T-helper 1 cell treated with Interleukin-12 subunit alpha and Interleukin-12 subunit beta and Interleukin-4 antibody, amounts not matched to agents 30 μg/mL and 1 μg/mL, for 36 hours (primary cell): ENCODE data around the gene ACSL6.

Experiments used
- H3K27ac Mint-ChIP-seq: one replicate; pipeline ENCODE4 v1.8.0; 2021; ENCODE audit warnings: mild to moderate bottlenecking, mixed read lengths
- H3K27me3 Mint-ChIP-seq: one replicate; pipeline ENCODE4 v1.8.0; 2021; ENCODE audit warnings: low read depth, mixed read lengths
- H3K36me3 Mint-ChIP-seq: one replicate; pipeline ENCODE4 v1.8.0; 2021; ENCODE audit warnings: low read depth, mixed read lengths
- H3K4me1 Mint-ChIP-seq: one replicate; pipeline ENCODE4 v1.8.0; 2021; ENCODE audit warnings: low read depth, mixed read lengths
- H3K4me3 Mint-ChIP-seq: one replicate; pipeline ENCODE4 v1.8.0; 2021; ENCODE audit warnings: mild to moderate bottlenecking, moderate library complexity, mixed read lengths
- H3K9me3 Mint-ChIP-seq: one replicate; pipeline ENCODE4 v1.8.0; 2021; ENCODE audit warnings: mixed read lengths

ACSL6 gene

GRCh38 chr5:132025403-132025971 is 14.0 kb upstream of the ACSL6 start:
- no peak overlapping the region for H3K4me3 Mint-ChIP-seq
- no peaks in the 10 kb centered on the region for H3K9me3 Mint-ChIP-seq
- peaks cover 31% of the 10 kb centered on the region for H3K4me1 Mint-ChIP-seq
- no peak overlapping the region for H3K27ac Mint-ChIP-seq
- peaks cover 4% of the 10 kb centered on the region for H3K36me3 Mint-ChIP-seq
- H3K27me3 Mint-ChIP-seq = peaks cover 27% of the 10 kb centered on the region

- Mint-ChIP-seq H3K9me3 (no peaks in the 10 kb centered on the region), H3K36me3 (peaks cover 3% of the 10 kb centered on the region), H3K4me3 (no peak overlapping the region), H3K27ac (no peak overlapping the region), H3K4me1 (peaks cover 36% of the 10 kb centered on the region), H3K27me3 (peaks cover 21% of the 10 kb centered on the region)
These were observed 13.4 kb upstream of the ACSL6 start for GRCh38 chr5:132024789-132025402.

DNA sequence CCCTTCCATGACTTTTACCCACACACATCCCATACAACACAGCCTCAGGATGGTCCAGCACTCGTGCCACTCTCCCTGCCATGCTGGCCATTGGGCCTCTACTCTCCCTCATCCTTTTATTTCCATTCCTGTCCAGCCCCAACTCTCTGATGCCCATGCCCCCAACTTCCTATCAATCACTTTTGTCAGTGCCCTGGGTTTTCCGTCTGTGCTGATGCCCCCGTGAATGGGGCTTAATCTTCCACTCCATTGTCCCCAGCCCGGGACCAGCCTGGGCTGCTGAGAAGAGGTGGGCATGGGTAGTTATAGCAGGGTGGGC is 12.6 kb upstream of the ACSL6 start:
- Mint-ChIP-seq H3K4me3 (no peak overlapping the region), H3K27ac (no peak overlapping the region), H3K36me3 (peaks cover 3% of the 10 kb centered on the region), H3K27me3 (peaks cover 15% of the 10 kb centered on the region), H3K9me3 (no peaks in the 10 kb centered on the region), H3K4me1 (peaks cover 41% of the 10 kb centered on the region)

DNA sequence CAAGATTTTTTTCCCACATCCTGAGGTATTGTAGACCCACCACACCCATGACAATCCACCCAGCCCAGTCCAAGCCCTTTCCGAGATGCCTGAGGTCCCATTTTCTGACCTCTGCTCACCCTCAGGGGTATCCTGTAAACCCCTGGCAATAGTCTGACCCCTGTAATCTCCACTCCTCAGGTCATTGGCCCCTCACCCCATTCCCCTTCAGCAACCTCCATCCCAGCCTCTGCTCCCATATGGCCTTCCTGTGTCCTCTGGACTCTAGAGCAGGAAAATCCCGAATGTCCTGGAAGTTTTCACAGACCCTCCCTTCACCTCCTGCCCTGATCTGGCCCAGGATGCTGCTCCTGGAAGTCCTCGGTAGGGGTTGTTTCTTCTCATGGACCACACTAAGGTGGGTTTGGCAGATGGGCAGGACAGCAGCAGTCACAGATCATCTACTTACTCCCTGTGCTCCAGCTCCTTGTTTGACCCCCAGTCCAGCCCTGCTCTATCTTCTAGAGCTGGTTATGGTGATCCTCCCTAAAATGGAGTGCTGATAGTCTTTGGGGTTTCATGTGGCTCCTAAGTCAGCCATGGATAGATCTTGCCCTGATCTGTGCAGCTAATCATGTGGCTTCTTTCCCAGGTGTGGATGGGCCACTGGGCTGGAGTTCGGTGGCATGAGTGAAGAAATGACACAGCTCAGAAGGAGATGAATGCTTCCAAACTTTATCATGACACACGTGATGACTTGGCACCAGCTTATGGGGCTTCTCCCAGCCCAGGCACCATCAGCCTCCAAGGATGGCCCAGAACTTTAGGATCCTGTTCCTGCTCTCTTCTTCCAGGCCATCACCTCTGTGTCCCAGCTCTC is 12.0 kb upstream of the ACSL6 start:
- H3K4me3 Mint-ChIP-seq = no peak overlapping the region

DNA sequence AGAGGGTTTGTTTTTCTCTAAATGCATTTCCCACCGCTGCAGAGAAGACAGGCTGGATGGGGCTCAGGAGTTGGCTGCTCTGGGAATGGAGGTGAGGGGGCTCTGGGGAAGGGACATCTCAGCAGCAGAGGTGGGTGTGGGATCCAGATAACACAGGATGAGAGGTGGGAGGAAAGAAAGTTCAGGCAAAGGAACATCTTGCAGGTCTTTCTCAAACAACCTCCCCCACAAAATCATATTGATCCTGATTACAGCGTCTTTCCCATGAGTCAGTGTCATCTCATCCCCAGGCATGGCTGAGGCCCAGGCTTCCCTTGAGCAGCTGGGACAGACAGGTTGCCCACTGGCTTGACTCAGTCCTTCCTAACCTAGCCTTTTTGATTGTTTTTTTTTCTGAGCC is 11.3 kb upstream of the ACSL6 start:
- peaks cover 46% of the 10 kb centered on the region for H3K4me1 Mint-ChIP-seq
- no peaks in the 10 kb centered on the region for H3K9me3 Mint-ChIP-seq
- no peak overlapping the region for H3K4me3 Mint-ChIP-seq
- H3K36me3 Mint-ChIP-seq = peaks cover 3% of the 10 kb centered on the region
- H3K27me3 Mint-ChIP-seq = peaks cover 16% of the 10 kb centered on the region
- H3K27ac Mint-ChIP-seq = no peak overlapping the region

More for the DNA sequence above, 12.0 kb upstream of the ACSL6 start:
- Mint-ChIP-seq H3K4me1 (peaks cover 46% of the 10 kb centered on the region), H3K9me3 (no peaks in the 10 kb centered on the region), H3K36me3 (peaks cover 3% of the 10 kb centered on the region), H3K27me3 (peaks cover 19% of the 10 kb centered on the region), H3K27ac (no peak overlapping the region)

DNA sequence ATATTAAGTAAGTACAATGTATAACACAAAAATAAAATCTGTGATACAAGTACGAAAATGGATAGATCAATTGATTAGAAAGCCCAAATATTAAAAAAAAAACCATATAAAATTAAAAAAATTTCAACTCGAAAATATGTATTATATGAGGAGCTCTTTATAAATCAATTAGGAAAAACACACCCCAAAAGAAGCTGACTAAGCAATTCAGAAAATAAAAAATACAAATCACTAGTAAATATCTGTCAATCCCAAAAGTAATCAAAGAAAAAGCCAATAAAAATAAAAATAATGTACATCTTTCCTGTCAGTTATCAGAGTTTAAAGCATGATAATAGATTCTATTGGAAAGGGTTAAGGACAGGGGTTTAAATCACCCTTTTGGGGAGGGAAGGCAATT is 10.2 kb upstream of the ACSL6 start:
- Mint-ChIP-seq H3K27ac (no peak overlapping the region), H3K9me3 (no peaks in the 10 kb centered on the region), H3K27me3 (peaks cover 25% of the 10 kb centered on the region), H3K4me3 (no peak overlapping the region), H3K4me1 (peaks cover 56% of the 10 kb centered on the region), H3K36me3 (peaks cover 2% of the 10 kb centered on the region)

- Mint-ChIP-seq H3K4me3 (peak overlapping the region; percentile 66), H3K4me1 (peaks cover 61% of the 10 kb centered on the region), H3K27me3 (peaks cover 34% of the 10 kb centered on the region), H3K9me3 (no peaks in the 10 kb centered on the region), H3K36me3 (peaks cover 2% of the 10 kb centered on the region), H3K27ac (peak overlapping the region; percentile 96)
These were observed 9.3 kb upstream of the ACSL6 start for GRCh38 chr5:132020568-132021339.

GRCh38 chr5:132019857-132020555 is 8.5 kb upstream of the ACSL6 start:
- Mint-ChIP-seq H3K4me1 (peaks cover 61% of the 10 kb centered on the region), H3K27me3 (peaks cover 41% of the 10 kb centered on the region), H3K27ac (peak overlapping the region; percentile 96), H3K9me3 (no peaks in the 10 kb centered on the region), H3K36me3 (peaks cover 2% of the 10 kb centered on the region), H3K4me3 (peak overlapping the region; percentile 66)

DNA sequence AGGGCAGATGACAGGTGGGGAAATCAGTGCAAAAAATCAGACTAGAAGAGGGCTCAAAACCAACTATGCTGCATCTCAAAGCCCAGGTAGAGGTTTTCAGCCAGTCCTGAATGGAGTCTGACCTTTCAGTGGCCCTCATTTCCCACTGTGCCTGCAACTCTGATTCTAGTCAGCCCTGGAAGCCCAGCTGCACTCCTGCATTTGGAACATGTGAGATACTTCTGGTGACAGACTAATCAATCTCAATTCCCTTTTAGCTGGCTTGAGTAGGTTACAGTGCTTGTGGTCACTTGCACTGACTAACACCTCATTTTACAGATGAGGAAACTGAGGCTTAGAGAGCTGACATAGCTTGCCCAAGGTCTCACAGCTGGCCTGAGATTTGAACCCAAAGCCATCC is 7.9 kb upstream of the ACSL6 start:
- Mint-ChIP-seq H3K27me3 (peaks cover 48% of the 10 kb centered on the region), H3K4me1 (peaks cover 61% of the 10 kb centered on the region), H3K27ac (peak overlapping the region; percentile 96), H3K4me3 (peak overlapping the region; percentile 4), H3K9me3 (no peaks in the 10 kb centered on the region), H3K36me3 (peaks cover 2% of the 10 kb centered on the region)

DNA sequence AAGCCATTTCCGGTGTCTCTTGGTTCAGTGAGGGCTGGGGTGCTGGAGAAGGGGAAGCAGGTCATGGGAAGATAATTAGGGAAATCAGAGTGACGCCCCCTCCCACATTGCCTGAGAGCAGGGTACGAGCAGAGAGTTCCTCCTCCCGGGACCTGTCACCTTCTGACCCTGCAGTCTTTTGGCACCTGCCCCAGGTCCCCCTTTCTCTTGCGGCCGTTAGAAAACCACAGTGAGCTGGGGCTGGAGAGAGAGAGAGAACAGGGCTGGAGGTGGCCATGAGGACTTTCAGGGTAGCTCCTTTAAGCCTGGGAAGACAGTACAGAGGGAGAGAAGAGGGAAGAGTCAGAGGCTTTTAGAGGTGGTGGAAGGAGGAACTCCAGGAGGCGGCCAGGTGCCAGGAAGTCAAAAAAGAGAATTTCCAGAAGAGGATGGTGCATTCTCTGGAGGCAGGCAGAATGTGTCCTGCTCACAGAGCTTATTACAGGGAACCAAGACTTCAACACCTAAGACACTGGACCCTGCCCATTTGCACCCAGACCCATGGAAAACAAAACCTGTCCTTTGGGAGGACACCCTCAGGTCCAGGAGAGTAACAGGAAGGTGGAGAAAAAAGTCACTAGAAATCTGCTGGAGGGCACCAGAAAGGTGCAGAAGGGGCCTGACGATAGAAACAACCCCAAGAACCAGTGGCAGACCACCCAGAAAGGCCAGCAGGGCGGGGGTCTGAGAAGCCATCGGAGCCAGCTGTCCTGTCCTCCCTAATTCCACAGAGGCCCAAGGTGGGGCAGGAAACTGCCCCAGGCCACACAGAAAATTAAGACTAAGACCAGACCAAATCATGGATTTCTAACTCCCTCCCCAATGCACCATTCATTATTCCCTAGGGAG is 6.5 kb upstream of the ACSL6 start:
- no peaks in the 10 kb centered on the region for H3K9me3 Mint-ChIP-seq
- peaks cover 60% of the 10 kb centered on the region for H3K27me3 Mint-ChIP-seq
- peak overlapping the region; percentile 65 for H3K27ac Mint-ChIP-seq
- H3K36me3 Mint-ChIP-seq = peaks cover 3% of the 10 kb centered on the region
- H3K4me3 Mint-ChIP-seq = peak overlapping the region; percentile 22
- H3K4me1 Mint-ChIP-seq = peaks cover 57% of the 10 kb centered on the region

DNA sequence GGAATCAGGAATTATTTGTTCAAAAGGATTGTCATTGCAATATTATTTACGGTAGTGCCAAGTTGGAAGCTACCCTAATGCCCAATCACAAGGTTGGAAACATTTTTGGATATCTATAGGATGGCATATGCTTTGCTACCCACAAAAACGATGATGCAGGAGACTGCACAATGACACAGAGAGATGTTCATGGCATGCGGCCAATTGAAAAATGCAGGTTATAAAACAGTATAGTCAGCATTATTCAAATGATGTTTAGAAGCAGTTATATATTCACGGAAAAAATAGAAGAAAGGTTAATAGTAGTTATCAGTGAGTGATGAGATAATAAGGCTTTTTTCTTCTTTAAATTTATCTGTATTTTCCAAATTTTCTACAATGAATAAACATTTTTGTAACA is 5.9 kb upstream of the ACSL6 start:
- peaks cover 56% of the 10 kb centered on the region for H3K4me1 Mint-ChIP-seq

GRCh38 chr5:132016721-132017250 is 5.3 kb upstream of the ACSL6 start:
- Mint-ChIP-seq H3K4me3 (no peak overlapping the region), H3K9me3 (no peaks in the 10 kb centered on the region), H3K27ac (no peak overlapping the region), H3K4me1 (peaks cover 55% of the 10 kb centered on the region), H3K27me3 (peaks cover 70% of the 10 kb centered on the region), H3K36me3 (peaks cover 2% of the 10 kb centered on the region)

More for the DNA sequence above, 5.9 kb upstream of the ACSL6 start:
- no peak overlapping the region for H3K4me3 Mint-ChIP-seq
- peaks cover 67% of the 10 kb centered on the region for H3K27me3 Mint-ChIP-seq
- H3K9me3 Mint-ChIP-seq = no peaks in the 10 kb centered on the region
- H3K27ac Mint-ChIP-seq = no peak overlapping the region
- H3K36me3 Mint-ChIP-seq = peaks cover 2% of the 10 kb centered on the region

DNA sequence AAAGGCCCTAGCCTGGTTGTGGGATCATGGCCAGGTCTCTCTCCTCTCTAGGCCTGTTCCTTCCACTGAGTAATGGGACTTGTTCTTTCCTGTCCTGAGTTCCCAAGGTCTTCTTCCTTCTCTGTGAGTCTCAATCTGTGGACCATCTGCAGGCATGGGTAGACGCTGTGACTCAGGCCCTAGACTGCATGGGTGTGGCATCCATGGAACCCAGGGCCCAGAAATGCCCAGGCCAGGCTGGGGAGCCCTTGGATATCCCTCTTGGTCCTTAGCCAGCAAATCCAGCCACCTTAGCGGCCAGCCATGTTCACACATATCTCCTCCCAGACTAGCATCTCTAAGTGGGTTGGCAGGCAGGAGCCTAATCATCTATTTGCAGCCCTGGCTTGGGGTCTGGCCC is 2.3 kb upstream of the ACSL6 start:
- Mint-ChIP-seq H3K4me1 (peaks cover 49% of the 10 kb centered on the region), H3K4me3 (no peak overlapping the region), H3K27me3 (peaks cover 87% of the 10 kb centered on the region)

More for the DNA sequence above, 2.3 kb upstream of the ACSL6 start:
- Mint-ChIP-seq H3K9me3 (no peaks in the 10 kb centered on the region), H3K27ac (peak overlapping the region; percentile 10), H3K36me3 (peaks cover 2% of the 10 kb centered on the region)
